OCI-LY1 (cell line): ENCODE data around the gene TTC27.

Experiments
- H2AFZ ChIP-seq: fragments of 200-600 bp; sonication (generic), shearing (Covaris generic); 2 replicates; pipeline ENCODE4 v1.6.0; 2014; ENCODE audit warnings: antibody characterized with exemption, mild to moderate bottlenecking, low read length
- H3F3A ChIP-seq: fragments of 200-600 bp; sonication (generic), shearing (Covaris generic); 2 replicates; pipeline ENCODE4 v1.6.0; 2014; ENCODE audit warnings: mild to moderate bottlenecking, antibody characterized with exemption, low read length, moderate library complexity; ENCODE audit not compliant: insufficient read depth
- H3K27ac ChIP-seq: fragments of 200-600 bp; sonication (generic); 2 replicates; pipeline ENCODE4 v1.5.1; 2014; ENCODE audit warnings: low read length, mixed run types, mild to moderate bottlenecking, low read depth; ENCODE audit not compliant: poor library complexity, severe bottlenecking
- H3K27me3 ChIP-seq: fragments of 200-600 bp; sonication (generic); 2 replicates; pipeline ENCODE4 v1.6.0; 2014; ENCODE audit warnings: antibody characterized with exemption, mild to moderate bottlenecking, low read length, moderate library complexity; ENCODE audit not compliant: insufficient read depth
- H3K36me3 ChIP-seq: fragments of 200-600 bp; sonication (generic); 2 replicates; pipeline ENCODE4 v1.6.1; 2014; ENCODE audit warnings: mild to moderate bottlenecking, antibody characterized with exemption, low read length, moderate library complexity, mixed read lengths; ENCODE audit not compliant: insufficient read depth
- H3K4me1 ChIP-seq: fragments of 200-600 bp; sonication (generic); 2 replicates; pipeline ENCODE4 v1.5.1; 2014; ENCODE audit warnings: mild to moderate bottlenecking, low read length, moderate library complexity; ENCODE audit not compliant: insufficient read depth, severe bottlenecking
- H3K4me2 ChIP-seq: fragments of 200-600 bp; sonication (generic), shearing (Covaris generic); 2 replicates; pipeline ENCODE4 v1.6.1; 2014; ENCODE audit warnings: low read length
- H3K4me3 ChIP-seq: fragments of 200-600 bp; sonication (generic); 2 replicates; pipeline ENCODE4 v1.5.1; 2014; ENCODE audit warnings: low read length, low read depth, mild to moderate bottlenecking, mixed read lengths; ENCODE audit not compliant: poor library complexity, severe bottlenecking
- H3K79me2 ChIP-seq: fragments of 200-600 bp; shearing (Covaris generic); 2 replicates; pipeline ENCODE4 v1.6.1; 2016; ENCODE audit warnings: mixed run types, low read length, mixed read lengths; ENCODE audit not compliant: insufficient read depth
- H3K9ac ChIP-seq: fragments of 200-600 bp; sonication (generic), shearing (Covaris generic); 2 replicates; pipeline ENCODE4 v1.6.1; 2014; ENCODE audit warnings: mild to moderate bottlenecking, low read length, mixed read lengths
- H3K9me2 ChIP-seq: fragments of 200-600 bp; sonication (generic), shearing (Covaris generic); 2 replicates; pipeline ENCODE4 v1.6.1; 2014; ENCODE audit warnings: low read depth, mild to moderate bottlenecking, low read length, mixed read lengths
- H3K9me3 ChIP-seq: fragments of 200-600 bp; shearing (Covaris generic); 2 replicates; pipeline ENCODE4 v1.6.1; 2014; ENCODE audit warnings: low read length, mixed read lengths
- H4K20me1 ChIP-seq: fragments of 200-600 bp; sonication (generic), shearing (Covaris generic); 2 replicates; pipeline ENCODE4 v1.6.0; 2016; ENCODE audit warnings: mild to moderate bottlenecking, low read length; ENCODE audit not compliant: insufficient read depth
- EZH2 ChIP-seq: fragments of 200-600 bp; sonication (generic), shearing (Covaris generic); IDR thresholded peaks from 2 replicates; pipeline ENCODE4 v1.8.0; 2017; ENCODE audit warnings: borderline replicate concordance, mixed run types, mild to moderate bottlenecking, antibody characterized with exemption, low read length, moderate library complexity, mixed read lengths
- TF ChIP-seq, protein P1 (sequence below): fragments of 200-600 bp; sonication (generic), shearing (Covaris generic); IDR thresholded peaks from 2 replicates; pipeline ENCODE4 v1.5.1; 2017; ENCODE audit warnings: mild to moderate bottlenecking, antibody characterized with exemption, low read length, moderate library complexity, mixed read lengths

The TTC27 gene

GRCh38 chr2:32772638-32773447 lies 145.0 kb downstream of the TTC27 start:
- H3K27me3 ChIP-seq: no peaks in the 10 kb centered on the region
- H2AFZ ChIP-seq: no peak overlapping the region
- peak overlapping the region; percentile 74 for H3K27ac ChIP-seq
- H3K4me2 ChIP-seq: peak overlapping the region; percentile 24; the same call in 1 of the 2 replicates
- no peak overlapping the region for H3K4me3 ChIP-seq
- H3K9ac ChIP-seq: peak overlapping the region; percentile 35
- peaks cover 6% of the 10 kb centered on the region; the same call in 1 of the 2 replicates for H3K9me3 ChIP-seq
- H3K9me2 ChIP-seq: no peaks in the 10 kb centered on the region
- H3K36me3 ChIP-seq: peaks cover 6% of the 10 kb centered on the region; the same call in 1 of the 2 replicates
- no peaks in the 10 kb centered on the region for H4K20me1 ChIP-seq
- H3K4me1 ChIP-seq: peaks cover 14% of the 10 kb centered on the region
- TF ChIP-seq EZH2: no peak
- TF ChIP-seq, protein P1, sequence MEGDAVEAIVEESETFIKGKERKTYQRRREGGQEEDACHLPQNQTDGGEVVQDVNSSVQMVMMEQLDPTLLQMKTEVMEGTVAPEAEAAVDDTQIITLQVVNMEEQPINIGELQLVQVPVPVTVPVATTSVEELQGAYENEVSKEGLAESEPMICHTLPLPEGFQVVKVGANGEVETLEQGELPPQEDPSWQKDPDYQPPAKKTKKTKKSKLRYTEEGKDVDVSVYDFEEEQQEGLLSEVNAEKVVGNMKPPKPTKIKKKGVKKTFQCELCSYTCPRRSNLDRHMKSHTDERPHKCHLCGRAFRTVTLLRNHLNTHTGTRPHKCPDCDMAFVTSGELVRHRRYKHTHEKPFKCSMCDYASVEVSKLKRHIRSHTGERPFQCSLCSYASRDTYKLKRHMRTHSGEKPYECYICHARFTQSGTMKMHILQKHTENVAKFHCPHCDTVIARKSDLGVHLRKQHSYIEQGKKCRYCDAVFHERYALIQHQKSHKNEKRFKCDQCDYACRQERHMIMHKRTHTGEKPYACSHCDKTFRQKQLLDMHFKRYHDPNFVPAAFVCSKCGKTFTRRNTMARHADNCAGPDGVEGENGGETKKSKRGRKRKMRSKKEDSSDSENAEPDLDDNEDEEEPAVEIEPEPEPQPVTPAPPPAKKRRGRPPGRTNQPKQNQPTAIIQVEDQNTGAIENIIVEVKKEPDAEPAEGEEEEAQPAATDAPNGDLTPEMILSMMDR: peak; percentile 94
- no peaks in the 10 kb centered on the region; the same call in 1 of the 2 replicates for H3F3A ChIP-seq
- H3K79me2 ChIP-seq: no peaks in the 10 kb centered on the region

- no peaks in the 10 kb centered on the region for H4K20me1 ChIP-seq
- H3F3A ChIP-seq: no peaks in the 10 kb centered on the region; the same call in 1 of the 2 replicates
- TF ChIP-seq, protein P1: peak; percentile 13; the same call in 1 of the 2 replicates
- no peak for TF ChIP-seq EZH2
- H3K27me3 ChIP-seq: no peaks in the 10 kb centered on the region
- peak overlapping the region; percentile 35 for H3K9ac ChIP-seq
- H3K4me2 ChIP-seq: peak overlapping the region; percentile 24; the same call in 1 of the 2 replicates
- peaks cover 7% of the 10 kb centered on the region; the same call in 1 of the 2 replicates for H3K9me3 ChIP-seq
- H2AFZ ChIP-seq: no peak overlapping the region
- no peak overlapping the region for H3K4me3 ChIP-seq
- H3K36me3 ChIP-seq: peaks cover 11% of the 10 kb centered on the region
- H3K79me2 ChIP-seq: no peaks in the 10 kb centered on the region
- no peaks in the 10 kb centered on the region for H3K9me2 ChIP-seq
- H3K4me1 ChIP-seq: peaks cover 14% of the 10 kb centered on the region
- H3K27ac ChIP-seq: peak overlapping the region; percentile 74
Observed at GRCh38 chr2:32773448-32773808, 145.6 kb downstream of the TTC27 start.

DNA sequence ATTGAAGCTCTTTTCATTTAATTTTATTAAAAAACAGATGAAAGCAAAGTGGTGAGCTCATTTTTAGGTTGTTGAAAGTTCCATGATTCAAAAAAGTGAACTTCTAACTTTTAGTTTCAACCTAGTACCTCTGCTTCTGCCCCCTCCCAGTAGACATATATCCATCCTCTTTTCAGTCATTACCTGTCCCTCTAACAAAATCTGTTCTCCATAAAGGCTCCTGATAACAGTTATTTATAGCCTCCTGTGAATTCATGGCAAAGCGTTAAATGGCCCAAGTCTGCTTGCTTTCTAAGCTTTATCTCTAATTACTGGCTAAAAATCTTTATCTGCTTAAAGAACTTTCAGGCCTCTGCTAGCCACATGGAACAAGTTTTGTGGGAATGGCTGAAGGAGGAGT lies 148.1 kb downstream of the TTC27 start:
- Histone ChIP-seq H3K4me3 (no peak overlapping the region), H3K79me2 (no peaks in the 10 kb centered on the region), H3K9ac (no peak overlapping the region), H3F3A (no peaks in the 10 kb centered on the region), H4K20me1 (no peaks in the 10 kb centered on the region), H3K27me3 (no peaks in the 10 kb centered on the region), H3K4me1 (peaks cover 14% of the 10 kb centered on the region), H3K9me3 (peaks cover 16% of the 10 kb centered on the region; the same call in 1 of the 2 replicates), H3K9me2 (no peaks in the 10 kb centered on the region), H3K27ac (no peak overlapping the region), H3K4me2 (no peak overlapping the region), H3K36me3 (peaks cover 30% of the 10 kb centered on the region), H2AFZ (no peak overlapping the region)
- TF ChIP-seq, protein P1: no peak
- TF ChIP-seq EZH2: no peak
